Kidney (tissue), 14 donors: ENCODE data around the gene PFKFB4. TPM values are rescaled to one million over a fixed set of nuclear protein-coding genes. Genes with fewer than 3 reads are reported as not detected.

Source experiments
- DNase-seq, 5 donors: peaks; one replicate each; pipeline ENCODE4 v3.0.0-alpha.2; 2013 to 2020
- FAIRE-seq: peaks from 2 replicates; lab custom pipeline; 2012; peaks lifted over from hg19 to GRCh38; lab: Jason Lieb, UNC
- H3K27ac ChIP-seq, 2 donors: one replicate each; pipeline ENCODE4 v1.7.0; 2013; ENCODE audit warnings: low read depth in 2 of 2, low read length in 2 of 2, inconsistent platforms in 1 of 2
- H3K27me3 ChIP-seq: one replicate; pipeline ENCODE4 v1.7.1; 2013; ENCODE audit warnings: low read length, inconsistent platforms; ENCODE audit not compliant: control insufficient read depth, insufficient read depth
- H3K36me3 ChIP-seq, 3 donors: one replicate each; pipeline versions ENCODE4 v1.7.0 to v1.7.1; 2013; ENCODE audit warnings: low read length in 3 of 3, control low read depth in 1 of 3, inconsistent platforms in 1 of 3; ENCODE audit not compliant: insufficient read depth in 3 of 3, control insufficient read depth in 2 of 3
- H3K4me1 ChIP-seq, 3 donors: one replicate each; pipeline versions ENCODE4 v1.7.0 to v1.7.1; 2013; ENCODE audit warnings: low read length in 3 of 3, inconsistent platforms in 1 of 3, low read depth in 1 of 3; ENCODE audit not compliant: control insufficient read depth in 2 of 3, insufficient read depth in 2 of 3
- H3K4me3 ChIP-seq, 3 donors: one replicate each; pipeline versions ENCODE4 v1.7.0 to v1.8.1; 2013; ENCODE audit warnings: low read length in 3 of 3, control low read depth in 1 of 3, inconsistent platforms in 1 of 3
- H3K9ac ChIP-seq, 3 donors: one replicate each; pipeline versions ENCODE4 v1.7.0 to v1.7.1; 2013; ENCODE audit warnings: low read length in 3 of 3, control low read depth in 1 of 3, inconsistent platforms in 1 of 3
- H3K9me3 ChIP-seq, 3 donors: one replicate each; pipeline versions ENCODE4 v1.7.0 to v1.7.1; 2013; ENCODE audit warnings: low read length in 3 of 3, control low read depth in 1 of 3, inconsistent platforms in 1 of 3; ENCODE audit not compliant: control insufficient read depth in 2 of 3, insufficient read depth in 1 of 3
- CTCF ChIP-seq: IDR thresholded peaks from 3 replicates; pipeline ENCODE4 v1.5.1; 2012; ENCODE audit warnings: mild to moderate bottlenecking, moderate library complexity, borderline replicate concordance; ENCODE audit not compliant: insufficient read depth; ENCODE audit errors: extremely low read depth
- intact Hi-C: fragments of 100-400 bp; cut with DNase I; formaldehyde crosslinking; loops from one replicate; pipeline ENCODE4 v1.11.1; 2022
- polyA plus RNA-seq: library from polyadenylated mRNA; stranded (reverse); fragments of 350-450 nt; fragmentation: Illumina TruSeq; extraction: RNeasy Lipid Tissue Mini Kit (QIAGEN cat#74804); gene quantifications from one replicate; pipeline ENCODE4 v1.2.3, GENCODE V29; 2014; ENCODE audit warnings: low read depth, low replicate concordance; ENCODE audit not compliant: insufficient read depth
- total RNA-seq: library from RNA; stranded (reverse); fragmentation: NEBNext Ultra II Directional; extraction: Animal tissue kit (Norgen Biotek cat#: 25700); gene quantifications from one replicate; pipeline ENCODE4 v1.2.1, GENCODE V29; 2021
- donor health status: control.
- donor health status: control.
- donor health status: control.
- donor health status: control.
- donor health status: control.
- donor health status: DM: yes; HTN: yes; CAD: no.
- donor health status: Normal renal cell carcinoma (clear cell type).

Gene PFKFB4
- total and polyA plus RNA-seq, 2 donors from 2014 or later = 2.1 to 4.6 TPM

DNA sequence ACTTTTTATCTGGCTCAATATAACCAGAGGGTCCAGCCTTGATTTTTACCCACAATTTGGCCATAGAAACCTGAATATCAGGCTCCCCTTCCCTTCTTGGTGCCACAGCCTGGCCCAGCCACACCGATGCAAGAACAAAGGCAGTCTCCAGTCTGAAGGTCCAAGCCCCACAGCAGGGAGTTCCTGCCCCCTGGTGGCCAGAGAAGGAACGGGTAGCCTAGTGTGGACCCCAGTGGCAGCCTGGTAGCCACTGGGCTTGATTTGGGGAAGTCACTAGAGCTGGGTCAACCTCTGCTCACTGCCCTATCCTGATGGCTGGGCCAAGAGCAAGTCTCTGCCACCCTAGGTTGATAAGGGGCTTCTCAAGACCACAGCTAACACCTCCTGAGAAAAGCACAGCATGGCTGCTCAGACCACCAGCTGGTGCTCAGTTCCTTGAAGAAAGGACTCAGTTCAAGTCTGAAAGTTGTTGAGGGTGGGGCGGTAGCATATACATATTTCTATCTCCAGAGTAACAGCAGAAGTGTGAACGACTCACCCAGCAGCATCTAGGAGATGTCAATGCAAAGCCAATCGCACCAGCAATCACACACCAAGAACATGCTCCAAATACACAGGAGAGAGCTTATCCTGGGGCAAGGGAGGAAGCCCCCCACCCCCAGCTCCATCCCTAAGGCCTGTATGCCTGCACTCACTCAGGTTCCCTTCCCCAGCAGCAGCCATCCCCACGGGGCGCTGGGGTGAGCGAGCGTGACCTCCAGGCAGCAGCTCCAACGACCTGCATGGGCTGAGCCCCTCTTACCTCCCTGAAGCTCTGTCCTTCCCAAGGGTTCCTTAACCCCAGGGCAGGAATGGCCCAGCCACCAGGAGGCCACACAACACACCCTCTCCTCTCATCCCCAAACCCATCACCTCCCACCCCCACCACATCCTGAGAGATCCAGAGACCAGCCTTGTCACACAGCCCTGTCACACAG is 7.6 kb downstream of the PFKFB4 start:
- H3K9ac ChIP-seq = no peak overlapping the region
- no peak overlapping the region for H3K27ac ChIP-seq
- no peaks in the 10 kb centered on the region for H3K9me3 ChIP-seq
- H3K4me3 ChIP-seq = no peak overlapping the region
- peak; percentile 95 for TF ChIP-seq CTCF
- H3K27me3 ChIP-seq = no peaks in the 10 kb centered on the region
- peaks cover 0 to 3% (median 0%) of the 10 kb centered on the region in 3 donors for H3K4me1 ChIP-seq
- FAIRE-seq (no peak), DNase-seq (peak; percentile 81 to 92 (median 88))
- H3K36me3 ChIP-seq = peaks cover 0 to 2% (median 0%) of the 10 kb centered on the region in 3 donors
- intact Hi-C loops = loop anchor here (5.0 kb wide), 1 partner anchor 87 kb away; no protein-coding TSS in a partner anchor

- intact Hi-C loops = loop anchor here (5.0 kb wide), 1 partner anchor 86 kb away; no protein-coding TSS in a partner anchor
- DNase-seq (peak in 1 of 5 donors; percentile 24), FAIRE-seq (no peak)
- Histone ChIP-seq H3K9me3 (no peaks in the 10 kb centered on the region), H3K36me3 (peaks cover 0 to 2% (median 0%) of the 10 kb centered on the region in 3 donors), H3K4me3 (no peak overlapping the region), H3K27ac (no peak overlapping the region), H3K4me1 (peaks cover 0 to 3% (median 3%) of the 10 kb centered on the region in 3 donors), H3K27me3 (no peaks in the 10 kb centered on the region), H3K9ac (no peak overlapping the region)
- no peak for TF ChIP-seq CTCF
These were observed 8.5 kb downstream of the PFKFB4 start for GRCh38 chr3:48548126-48548525.

DNA sequence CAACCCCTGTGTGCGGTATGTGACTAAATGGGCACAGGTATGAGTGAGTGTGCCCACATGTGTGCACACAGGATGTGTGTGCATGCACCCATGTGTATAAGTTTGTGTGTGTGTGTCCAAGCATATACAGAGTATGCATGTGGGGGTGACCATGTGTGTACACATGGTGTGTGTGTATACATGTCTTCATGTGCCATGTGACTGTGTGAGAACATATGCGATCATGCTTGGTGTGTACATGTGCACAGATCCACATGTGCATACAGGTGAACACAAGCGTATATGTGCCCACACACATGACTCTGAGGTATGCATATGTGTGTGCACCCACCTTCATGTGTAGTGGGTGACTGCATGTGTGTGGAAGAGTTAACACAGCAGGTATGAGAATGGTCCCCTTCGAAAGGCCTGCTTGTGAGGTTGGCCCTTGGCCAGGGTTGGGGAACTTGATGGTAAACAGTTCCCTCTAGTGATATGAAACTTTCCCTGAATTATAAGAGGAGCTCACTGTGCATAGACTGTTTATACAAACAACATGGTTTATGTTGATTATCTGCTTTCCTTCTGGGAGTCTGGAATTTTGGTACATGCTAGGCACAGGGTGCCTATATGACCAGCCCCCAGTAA is 10.3 kb downstream of the PFKFB4 start:
- no peak for TF ChIP-seq CTCF
- peaks cover 0 to 3% (median 3%) of the 10 kb centered on the region in 3 donors for H3K4me1 ChIP-seq
- no peak overlapping the region for H3K9ac ChIP-seq
- intact Hi-C loops = loop anchor here (5.0 kb wide), 1 partner anchor 84 kb away; no protein-coding TSS in a partner anchor
- no peaks in the 10 kb centered on the region for H3K9me3 ChIP-seq
- no peak overlapping the region for H3K27ac ChIP-seq
- no peak overlapping the region for H3K4me3 ChIP-seq
- FAIRE-seq (no peak), DNase-seq (no peak)
- H3K27me3 ChIP-seq = no peaks in the 10 kb centered on the region
- H3K36me3 ChIP-seq = peaks cover 0 to 2% (median 0%) of the 10 kb centered on the region in 3 donors
